ENCODE data around the gene VAT1.

GRCh38 chr17:43020789-43021740, 1.1 kb downstream of the VAT1 start:
- TF ChIP-seq, protein P1, sequence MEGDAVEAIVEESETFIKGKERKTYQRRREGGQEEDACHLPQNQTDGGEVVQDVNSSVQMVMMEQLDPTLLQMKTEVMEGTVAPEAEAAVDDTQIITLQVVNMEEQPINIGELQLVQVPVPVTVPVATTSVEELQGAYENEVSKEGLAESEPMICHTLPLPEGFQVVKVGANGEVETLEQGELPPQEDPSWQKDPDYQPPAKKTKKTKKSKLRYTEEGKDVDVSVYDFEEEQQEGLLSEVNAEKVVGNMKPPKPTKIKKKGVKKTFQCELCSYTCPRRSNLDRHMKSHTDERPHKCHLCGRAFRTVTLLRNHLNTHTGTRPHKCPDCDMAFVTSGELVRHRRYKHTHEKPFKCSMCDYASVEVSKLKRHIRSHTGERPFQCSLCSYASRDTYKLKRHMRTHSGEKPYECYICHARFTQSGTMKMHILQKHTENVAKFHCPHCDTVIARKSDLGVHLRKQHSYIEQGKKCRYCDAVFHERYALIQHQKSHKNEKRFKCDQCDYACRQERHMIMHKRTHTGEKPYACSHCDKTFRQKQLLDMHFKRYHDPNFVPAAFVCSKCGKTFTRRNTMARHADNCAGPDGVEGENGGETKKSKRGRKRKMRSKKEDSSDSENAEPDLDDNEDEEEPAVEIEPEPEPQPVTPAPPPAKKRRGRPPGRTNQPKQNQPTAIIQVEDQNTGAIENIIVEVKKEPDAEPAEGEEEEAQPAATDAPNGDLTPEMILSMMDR (IDR thresholded peaks at IDR 0.05), result no peak
- TF ChIP-seq POLR2A (IDR thresholded peaks at IDR 0.05), result no peak

All from lower leg skin (tissue), 3 donors.